Measurements from ENCODE around the gene IVNS1ABP. TPM values are rescaled to one million over a fixed set of nuclear protein-coding genes. Genes with fewer than 3 reads are reported as not detected.

The IVNS1ABP gene
- total and polyA plus RNA-seq, 2 of the 13 experiments (the other 11 are each of a cell fraction or from before 2014, with no cell fraction given): 49.1 to 51.7 TPM

- TF ChIP-seq ZBTB40 (IDR thresholded peaks at IDR 0.05) (no peak), ZBTB40 (CRISPR knock-in tag; IDR thresholded peaks at IDR 0.05) (no peak), ZNF224 (CRISPR knock-in tag; IDR thresholded peaks at IDR 0.05) (0 out of 2 replicates have a peak, but pooled peaks have one; percentile 37), ZNF703 (CRISPR knock-in tag; IDR thresholded peaks at IDR 0.05; ENCODE audit: borderline replicate concordance) (no peak), PAX8 (CRISPR knock-in tag; IDR thresholded peaks at IDR 0.05; ENCODE audit: borderline replicate concordance) (peak; percentile 42; the same call in 1 of the 2 replicates), NCOA5 (CRISPR knock-in tag; IDR thresholded peaks at IDR 0.05) (no peak), TOPORS (CRISPR knock-in tag; IDR thresholded peaks at IDR 0.05) (no peak), FOXC1 (CRISPR knock-in tag; IDR thresholded peaks at IDR 0.05; ENCODE audit: borderline replicate concordance) (no peak), SUZ12 (IDR thresholded peaks at IDR 0.05; ENCODE audit: low read depth, low read length) (no peak), ZNF225 (CRISPR knock-in tag; IDR thresholded peaks at IDR 0.05) (peak; percentile 71), TBP (CRISPR knock-in tag; IDR thresholded peaks at IDR 0.05) (no peak), ZNF747 (CRISPR knock-in tag; IDR thresholded peaks at IDR 0.05; ENCODE audit: borderline replicate concordance) (no peak), KAT8 (CRISPR knock-in tag; IDR thresholded peaks at IDR 0.05) (no peak), ZNF788 (CRISPR knock-in tag; IDR thresholded peaks at IDR 0.05; ENCODE audit: borderline replicate concordance) (no peak; the same call in 1 of the 2 replicates)
- TF ChIP-seq, protein P1, sequence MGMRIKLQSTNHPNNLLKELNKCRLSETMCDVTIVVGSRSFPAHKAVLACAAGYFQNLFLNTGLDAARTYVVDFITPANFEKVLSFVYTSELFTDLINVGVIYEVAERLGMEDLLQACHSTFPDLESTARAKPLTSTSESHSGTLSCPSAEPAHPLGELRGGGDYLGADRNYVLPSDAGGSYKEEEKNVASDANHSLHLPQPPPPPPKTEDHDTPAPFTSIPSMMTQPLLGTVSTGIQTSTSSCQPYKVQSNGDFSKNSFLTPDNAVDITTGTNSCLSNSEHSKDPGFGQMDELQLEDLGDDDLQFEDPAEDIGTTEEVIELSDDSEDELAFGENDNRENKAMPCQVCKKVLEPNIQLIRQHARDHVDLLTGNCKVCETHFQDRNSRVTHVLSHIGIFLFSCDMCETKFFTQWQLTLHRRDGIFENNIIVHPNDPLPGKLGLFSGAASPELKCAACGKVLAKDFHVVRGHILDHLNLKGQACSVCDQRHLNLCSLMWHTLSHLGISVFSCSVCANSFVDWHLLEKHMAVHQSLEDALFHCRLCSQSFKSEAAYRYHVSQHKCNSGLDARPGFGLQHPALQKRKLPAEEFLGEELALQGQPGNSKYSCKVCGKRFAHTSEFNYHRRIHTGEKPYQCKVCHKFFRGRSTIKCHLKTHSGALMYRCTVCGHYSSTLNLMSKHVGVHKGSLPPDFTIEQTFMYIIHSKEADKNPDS (CRISPR knock-in tag; IDR thresholded peaks at IDR 0.05): no peak
- TF ChIP-seq, protein P2, sequence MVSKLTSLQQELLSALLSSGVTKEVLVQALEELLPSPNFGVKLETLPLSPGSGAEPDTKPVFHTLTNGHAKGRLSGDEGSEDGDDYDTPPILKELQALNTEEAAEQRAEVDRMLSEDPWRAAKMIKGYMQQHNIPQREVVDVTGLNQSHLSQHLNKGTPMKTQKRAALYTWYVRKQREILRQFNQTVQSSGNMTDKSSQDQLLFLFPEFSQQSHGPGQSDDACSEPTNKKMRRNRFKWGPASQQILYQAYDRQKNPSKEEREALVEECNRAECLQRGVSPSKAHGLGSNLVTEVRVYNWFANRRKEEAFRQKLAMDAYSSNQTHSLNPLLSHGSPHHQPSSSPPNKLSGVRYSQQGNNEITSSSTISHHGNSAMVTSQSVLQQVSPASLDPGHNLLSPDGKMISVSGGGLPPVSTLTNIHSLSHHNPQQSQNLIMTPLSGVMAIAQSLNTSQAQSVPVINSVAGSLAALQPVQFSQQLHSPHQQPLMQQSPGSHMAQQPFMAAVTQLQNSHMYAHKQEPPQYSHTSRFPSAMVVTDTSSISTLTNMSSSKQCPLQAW (CRISPR knock-in tag; IDR thresholded peaks at IDR 0.05): 0 out of 2 replicates have a peak, but pooled peaks have one; percentile 8
Measured at GRCh38 chr1:185316163-185317033, 645 bp downstream of the IVNS1ABP start (continued).

Data from HepG2 (cell line).